ENCODE measurements around the gene PRKCE.
"Not testable (repeated sequence)": the region's sequence is repeated elsewhere in the genome, so short reads cannot be mapped to it uniquely, and the experiment has no call there.

PRKCE gene

GRCh38 chr2:45909677-45910191 is 258.3 kb downstream of the PRKCE start:
- DNase-seq (ENCODE audit: low read depth), result no peak
- TF ChIP-seq CTCF (IDR thresholded peaks at IDR 0.05; ENCODE audit: control insufficient read depth, insufficient read depth, low read depth, low read length, missing control alignments), result no peak
- H3K4me3 ChIP-seq (ENCODE audit: control insufficient read depth, low read depth, low read length), result no peak overlapping the region

- DNase-seq (ENCODE audit: low read depth), result no peak
- H3K4me3 ChIP-seq (ENCODE audit: control insufficient read depth, low read depth, low read length), result no peak overlapping the region
- TF ChIP-seq CTCF (IDR thresholded peaks at IDR 0.05; ENCODE audit: control insufficient read depth, insufficient read depth, low read depth, low read length, missing control alignments), result no peak
Observed at GRCh38 chr2:45910473-45911060, 259.1 kb downstream of the PRKCE start.

- no peak for DNase-seq (ENCODE audit: low read depth)
- no peak overlapping the region for H3K4me3 ChIP-seq (ENCODE audit: control insufficient read depth, low read depth, low read length)
- TF ChIP-seq CTCF (IDR thresholded peaks at IDR 0.05; ENCODE audit: control insufficient read depth, insufficient read depth, low read depth, low read length, missing control alignments), result no peak
Observed at GRCh38 chr2:45911538-45911937, 260.1 kb downstream of the PRKCE start.

GRCh38 chr2:45912109-45912508 is 260.6 kb downstream of the PRKCE start:
- TF ChIP-seq CTCF (IDR thresholded peaks at IDR 0.05; ENCODE audit: control insufficient read depth, insufficient read depth, low read depth, low read length, missing control alignments), result no peak
- H3K4me3 ChIP-seq (ENCODE audit: control insufficient read depth, low read depth, low read length), result no peak overlapping the region
- no peak for DNase-seq (ENCODE audit: low read depth)

GRCh38 chr2:45913539-45913938 is 262.1 kb downstream of the PRKCE start:
- no peak for DNase-seq (ENCODE audit: low read depth)
- H3K4me3 ChIP-seq (ENCODE audit: control insufficient read depth, low read depth, low read length), result no peak overlapping the region
- no peak for TF ChIP-seq CTCF (IDR thresholded peaks at IDR 0.05; ENCODE audit: control insufficient read depth, insufficient read depth, low read depth, low read length, missing control alignments)

GRCh38 chr2:45915523-45915922 is 264.0 kb downstream of the PRKCE start:
- DNase-seq (ENCODE audit: low read depth), result no peak
- no peak for TF ChIP-seq CTCF (IDR thresholded peaks at IDR 0.05; ENCODE audit: control insufficient read depth, insufficient read depth, low read depth, low read length, missing control alignments)
- no peak overlapping the region for H3K4me3 ChIP-seq (ENCODE audit: control insufficient read depth, low read depth, low read length)

GRCh38 chr2:45917561-45918176 is 266.2 kb downstream of the PRKCE start:
- H3K4me3 ChIP-seq (ENCODE audit: control insufficient read depth, low read depth, low read length); DNase-seq (ENCODE audit: low read depth): not testable (repeated sequence)
